Psoas muscle (tissue), 8 donors: ENCODE measurements around the gene TBATA. TPM values are rescaled to one million over a fixed set of nuclear protein-coding genes. Genes with fewer than 3 reads are reported as not detected.

Experiments
- ATAC-seq, 4 donors: fragments of 200-7000 bp; cut with Tn5 transposase; one replicate each; pipeline ENCODE4 v1.9.1; 2020; ENCODE audit warnings: moderate library complexity in 3 of 4, mild to moderate bottlenecking in 2 of 4
- DNase-seq, 2 donors: peaks; one replicate each; pipeline ENCODE4 v3.0.0-alpha.2; 2020
- H3K27ac ChIP-seq: fragments of 200-600 bp; one replicate; pipeline ENCODE4 v1.8.0; 2022
- H3K27me3 ChIP-seq, 3 donors: fragments of 200-600 bp in 1 of 3; one replicate each; pipeline versions ENCODE4 v1.6.1 to v1.8.0; 2013 to 2022; ENCODE audit warnings: low read length in 2 of 3, mild to moderate bottlenecking in 2 of 3, moderate library complexity in 1 of 3; ENCODE audit not compliant: insufficient read depth in 3 of 3
- H3K36me3 ChIP-seq, 2 donors: fragments of 200-600 bp in 1 of 2; one replicate each; pipeline versions ENCODE4 v1.6.1 to v1.8.0; 2013 to 2022; ENCODE audit warnings: low read depth in 1 of 2, mild to moderate bottlenecking in 1 of 2, moderate library complexity in 1 of 2; ENCODE audit not compliant: insufficient read depth in 1 of 2
- H3K4me1 ChIP-seq: fragments of 200-600 bp; one replicate; pipeline ENCODE4 v1.8.0; 2022
- H3K4me3 ChIP-seq: fragments of 200-600 bp; one replicate; pipeline ENCODE4 v1.8.0; 2022; ENCODE audit warnings: mild to moderate bottlenecking
- H3K9me3 ChIP-seq: fragments of 200-600 bp; one replicate; pipeline ENCODE4 v1.8.0; 2022
- CTCF ChIP-seq: fragments of 200-600 bp; IDR thresholded peaks from one replicate; pipeline ENCODE4 v1.8.0; 2022; ENCODE audit warnings: antibody characterized with exemption
- WGBS, 3 donors: extraction: QIAGEN DNeasy Blood & Tissue Kit; methylation state at CpG; one replicate each; pipeline versions ENCODE4 v1.1.6 to v1.1.7; 2013; 5-methylcytosine and 5-hydroxymethylcytosine counted together
- intact Hi-C, 2 donors: fragments of 100-400 bp; cut with DNase I; formaldehyde crosslinking; loops; one replicate each; pipeline versions ENCODE4 v1.11.0 to v1.14.2; 2022
- polyA plus RNA-seq, 3 donors: library from polyadenylated mRNA; stranded (reverse); fragments of 200-250 nt; gene quantifications; one replicate each; pipeline ENCODE4 v1.2.3, GENCODE V29; 2013
- total RNA-seq, 4 donors: library from RNA; stranded (reverse); fragmentation: NEBNext Ultra II Directional in 2 of 4; extraction: Animal tissue kit (Norgen Biotek cat#: 25700) in 2 of 4; gene quantifications; one replicate each; pipeline versions ENCODE4 v1.2.1 to v1.2.4, GENCODE V29; 2021 to 2023
- donor health status: healthy with polysubstance abuse.
- donor health status: DM: no; HTN: no; CAD: no; lungs with moderate emphysema.
- donor health status: Bipolar disorder and iron deficiency.
- donor health status: healthy.
- donor health status: DM: yes; HTN: yes; CAD: no.
- donor health status: DM: no; HTN: no; CAD: no.
- donor health status: DM: no; HTN: no; CAD: no.
- donor health status: DM: yes; HTN: yes; CAD: no.

The TBATA gene
- total and polyA plus RNA-seq, 7 donors: not detected

GRCh38 chr10:70757856-70758255 lies 27.3 kb downstream of the TBATA start:
- H3K27ac ChIP-seq: no peak overlapping the region
- intact Hi-C loops: loop anchor here (2.0 to 5.0 kb wide), 3 partner anchors 199 to 296 kb away; no protein-coding TSS in a partner anchor
- H3K27me3 ChIP-seq: no peaks in the 10 kb centered on the region
- 52 to 63% (median 63%) methylated on average over 13 of the region's 13 CpGs for WGBS, 3 donors
- no peaks in the 10 kb centered on the region for H3K36me3 ChIP-seq
- no peaks in the 10 kb centered on the region for H3K4me1 ChIP-seq
- H3K9me3 ChIP-seq: no peaks in the 10 kb centered on the region
- DNase-seq: no peak
- no peak overlapping the region for H3K4me3 ChIP-seq
- ATAC-seq: no peak
- no peak for TF ChIP-seq CTCF

GRCh38 chr10:70756700-70757360 lies 28.3 kb downstream of the TBATA start:
- DNase-seq (peak in 1 of 2 donors; percentile 30), ATAC-seq (no peak)
- intact Hi-C loops: loop anchor here in 1 of 2 donors (5.0 kb wide), 1 partner anchor 295 kb away; no protein-coding TSS in a partner anchor
- TF ChIP-seq CTCF: no peak
- Histone ChIP-seq H3K9me3 (no peaks in the 10 kb centered on the region), H3K4me3 (no peak overlapping the region), H3K27me3 (no peaks in the 10 kb centered on the region), H3K4me1 (no peaks in the 10 kb centered on the region), H3K36me3 (no peaks in the 10 kb centered on the region), H3K27ac (no peak overlapping the region)
- WGBS, 3 donors: 80 to 85% (median 83%) methylated on average over 8 of the region's 8 CpGs

- Histone ChIP-seq H3K9me3 (no peaks in the 10 kb centered on the region), H3K36me3 (no peaks in the 10 kb centered on the region), H3K27ac (no peak overlapping the region), H3K27me3 (no peaks in the 10 kb centered on the region), H3K4me1 (no peaks in the 10 kb centered on the region), H3K4me3 (no peak overlapping the region)
- DNase-seq (no peak), ATAC-seq (no peak)
- no peak for TF ChIP-seq CTCF
- 74 to 79% (median 78%) methylated on average over 15 of the region's 15 CpGs for WGBS, 3 donors
- intact Hi-C loops: no loop called here
These were observed 31.1 kb downstream of the TBATA start for GRCh38 chr10:70753841-70754621.

- no peak for DNase-seq
- intact Hi-C loops: no loop called here
- 81 to 88% (median 85%) methylated on average over 10 of the region's 10 CpGs for WGBS, 3 donors
These were observed 32.0 kb downstream of the TBATA start for GRCh38 chr10:70753026-70753663.

More at GRCh38 chr10:70753026-70753663, 32.0 kb downstream of the TBATA start:
- H3K9me3 ChIP-seq: no peaks in the 10 kb centered on the region
- no peaks in the 10 kb centered on the region for H3K4me1 ChIP-seq
- no peaks in the 10 kb centered on the region for H3K36me3 ChIP-seq
- no peak for ATAC-seq
- TF ChIP-seq CTCF: no peak
- no peak overlapping the region for H3K4me3 ChIP-seq
- no peak overlapping the region for H3K27ac ChIP-seq
- no peaks in the 10 kb centered on the region for H3K27me3 ChIP-seq
